OCI-LY1 (cell line): ENCODE results near the gene ASPSCR1.

Source experiments
- CTCF ChIP-seq: fragments of 200-600 bp; sonication (generic), shearing (Covaris generic); IDR thresholded peaks from 2 replicates; pipeline ENCODE4 v1.5.1; 2017; ENCODE audit warnings: mild to moderate bottlenecking, antibody characterized with exemption, low read length, moderate library complexity, mixed read lengths
- EZH2 ChIP-seq: fragments of 200-600 bp; sonication (generic), shearing (Covaris generic); IDR thresholded peaks from 2 replicates; pipeline ENCODE4 v1.8.0; 2017; ENCODE audit warnings: borderline replicate concordance, mixed run types, mild to moderate bottlenecking, antibody characterized with exemption, low read length, moderate library complexity, mixed read lengths

DNA sequence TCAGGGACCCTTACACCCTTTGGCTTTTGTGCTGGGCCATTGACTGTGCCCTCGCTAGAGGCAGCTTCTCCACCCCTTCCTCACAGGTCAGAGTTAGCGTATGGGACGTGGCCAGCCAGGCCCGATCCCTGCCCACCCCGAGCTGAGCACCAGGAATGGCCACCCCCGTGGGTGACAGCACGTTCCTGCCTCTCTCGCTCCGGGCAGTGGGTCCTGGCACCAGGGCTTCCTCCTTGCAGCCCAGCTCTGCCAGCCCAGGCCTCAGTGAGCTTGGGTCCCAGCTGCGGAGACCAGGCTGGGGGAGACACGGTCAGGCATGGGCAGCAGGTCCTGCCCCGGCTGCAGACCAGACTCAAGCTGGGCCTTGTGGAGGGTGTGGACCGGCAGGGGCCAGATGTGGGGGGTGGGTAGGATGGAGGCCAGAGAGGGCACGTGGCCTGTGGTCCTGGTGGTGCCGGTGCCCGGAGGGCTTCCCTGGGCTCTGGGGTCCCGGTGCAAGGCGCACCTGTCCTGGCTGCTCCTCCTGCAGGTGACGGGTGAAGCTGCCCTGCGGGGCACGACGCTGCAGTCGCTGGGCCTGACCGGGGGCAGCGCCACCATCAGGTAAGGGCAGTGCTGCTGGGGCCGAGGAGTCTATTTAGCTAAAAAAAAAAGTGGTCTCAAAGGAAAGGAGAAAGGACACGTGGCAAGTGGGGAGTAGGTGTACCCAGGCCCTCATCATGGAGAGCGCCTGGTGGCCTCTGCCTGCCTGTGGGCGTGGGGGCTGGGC lies 18.2 kb downstream of the ASPSCR1 start:
- TF ChIP-seq CTCF (no peak), EZH2 (no peak)
